Measurements from ENCODE around the gene BEST1.

BEST1 gene

GRCh38 chr11:61950035-61950547 is at the start of gene BEST1:
TSS of gene BEST1 (plus strand) at chr11:61950351. CDS start at chr11:61951807, 1,456 bp downstream.
- DNase-seq: no peak

GRCh38 chr11:61901397-61901796 is 48.8 kb upstream of the BEST1 start:
- no peak for DNase-seq

GRCh38 chr11:61902313-61902712 is 47.8 kb upstream of the BEST1 start:
- no peak for DNase-seq

GRCh38 chr11:61903845-61904244 is 46.3 kb upstream of the BEST1 start:
- no peak for DNase-seq

- DNase-seq: no peak
These were observed 45.6 kb upstream of the BEST1 start for GRCh38 chr11:61904539-61905048.

GRCh38 chr11:61905067-61905696 is 45.0 kb upstream of the BEST1 start:
- no peak for DNase-seq

GRCh38 chr11:61905801-61906521 is 44.2 kb upstream of the BEST1 start:
- no peak for DNase-seq

GRCh38 chr11:61906522-61906909 is 43.6 kb upstream of the BEST1 start:
- DNase-seq: no peak

GRCh38 chr11:61907282-61907681 is 42.9 kb upstream of the BEST1 start:
- DNase-seq: no peak

- DNase-seq: no peak
These were observed 42.1 kb upstream of the BEST1 start for GRCh38 chr11:61907871-61908729.

GRCh38 chr11:61908730-61909316 is 41.3 kb upstream of the BEST1 start:
- DNase-seq: no peak

GRCh38 chr11:61910187-61911127 is 39.7 kb upstream of the BEST1 start:
- DNase-seq: no peak

GRCh38 chr11:61911128-61911700 is 38.9 kb upstream of the BEST1 start:
- DNase-seq: no peak

GRCh38 chr11:61911701-61912529 is 38.2 kb upstream of the BEST1 start:
- DNase-seq: no peak

- DNase-seq: no peak
These were observed 37.6 kb upstream of the BEST1 start for GRCh38 chr11:61912530-61912898.

- DNase-seq: no peak
These were observed 37.0 kb upstream of the BEST1 start for GRCh38 chr11:61912991-61913698.

GRCh38 chr11:61913699-61914395 is 36.3 kb upstream of the BEST1 start:
- no peak for DNase-seq

- DNase-seq: no peak
These were observed 35.5 kb upstream of the BEST1 start for GRCh38 chr11:61914471-61915171.

Data from activated gamma-delta T cell treated with Interleukin-2 at 50 U/mL for 16 hours (primary cell).